ENCODE measurements around the gene LRRC75B.

The LRRC75B gene

DNA sequence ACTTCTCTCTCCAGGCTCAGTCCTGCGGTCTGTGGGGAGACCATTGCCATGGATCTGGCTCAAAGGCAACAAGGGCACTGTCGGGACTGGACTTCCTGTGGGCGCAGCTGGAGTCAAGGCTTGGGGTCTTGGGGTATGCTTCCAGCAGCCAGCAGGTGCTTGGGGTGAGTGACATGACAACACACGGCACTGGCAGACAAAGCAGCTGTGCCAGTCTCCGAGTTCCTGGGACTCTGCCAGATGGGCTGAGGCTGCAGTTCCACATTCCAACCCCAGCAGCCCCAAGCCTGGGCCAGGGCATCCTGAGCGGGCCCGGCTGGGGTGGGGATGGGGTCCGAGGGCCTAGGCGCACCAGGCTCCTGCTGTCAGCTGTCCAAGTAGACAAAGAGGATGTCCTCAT, 50.2 kb downstream of the LRRC75B start:
- Mint-ChIP-seq H3K27ac (no peak overlapping the region), H3K4me3 (no peak overlapping the region), H3K4me1 (no peaks in the 10 kb centered on the region), H3K36me3 (ENCODE audit: low read depth) (peaks cover 30% of the 10 kb centered on the region), H3K27me3 (ENCODE audit: low read depth, poor library complexity) (peaks cover 3% of the 10 kb centered on the region), H3K9me3 (no peaks in the 10 kb centered on the region)
- no peak for DNase-seq
- TF ChIP-seq, protein P1, sequence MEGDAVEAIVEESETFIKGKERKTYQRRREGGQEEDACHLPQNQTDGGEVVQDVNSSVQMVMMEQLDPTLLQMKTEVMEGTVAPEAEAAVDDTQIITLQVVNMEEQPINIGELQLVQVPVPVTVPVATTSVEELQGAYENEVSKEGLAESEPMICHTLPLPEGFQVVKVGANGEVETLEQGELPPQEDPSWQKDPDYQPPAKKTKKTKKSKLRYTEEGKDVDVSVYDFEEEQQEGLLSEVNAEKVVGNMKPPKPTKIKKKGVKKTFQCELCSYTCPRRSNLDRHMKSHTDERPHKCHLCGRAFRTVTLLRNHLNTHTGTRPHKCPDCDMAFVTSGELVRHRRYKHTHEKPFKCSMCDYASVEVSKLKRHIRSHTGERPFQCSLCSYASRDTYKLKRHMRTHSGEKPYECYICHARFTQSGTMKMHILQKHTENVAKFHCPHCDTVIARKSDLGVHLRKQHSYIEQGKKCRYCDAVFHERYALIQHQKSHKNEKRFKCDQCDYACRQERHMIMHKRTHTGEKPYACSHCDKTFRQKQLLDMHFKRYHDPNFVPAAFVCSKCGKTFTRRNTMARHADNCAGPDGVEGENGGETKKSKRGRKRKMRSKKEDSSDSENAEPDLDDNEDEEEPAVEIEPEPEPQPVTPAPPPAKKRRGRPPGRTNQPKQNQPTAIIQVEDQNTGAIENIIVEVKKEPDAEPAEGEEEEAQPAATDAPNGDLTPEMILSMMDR (IDR thresholded peaks at IDR 0.05), result no peak

DNA sequence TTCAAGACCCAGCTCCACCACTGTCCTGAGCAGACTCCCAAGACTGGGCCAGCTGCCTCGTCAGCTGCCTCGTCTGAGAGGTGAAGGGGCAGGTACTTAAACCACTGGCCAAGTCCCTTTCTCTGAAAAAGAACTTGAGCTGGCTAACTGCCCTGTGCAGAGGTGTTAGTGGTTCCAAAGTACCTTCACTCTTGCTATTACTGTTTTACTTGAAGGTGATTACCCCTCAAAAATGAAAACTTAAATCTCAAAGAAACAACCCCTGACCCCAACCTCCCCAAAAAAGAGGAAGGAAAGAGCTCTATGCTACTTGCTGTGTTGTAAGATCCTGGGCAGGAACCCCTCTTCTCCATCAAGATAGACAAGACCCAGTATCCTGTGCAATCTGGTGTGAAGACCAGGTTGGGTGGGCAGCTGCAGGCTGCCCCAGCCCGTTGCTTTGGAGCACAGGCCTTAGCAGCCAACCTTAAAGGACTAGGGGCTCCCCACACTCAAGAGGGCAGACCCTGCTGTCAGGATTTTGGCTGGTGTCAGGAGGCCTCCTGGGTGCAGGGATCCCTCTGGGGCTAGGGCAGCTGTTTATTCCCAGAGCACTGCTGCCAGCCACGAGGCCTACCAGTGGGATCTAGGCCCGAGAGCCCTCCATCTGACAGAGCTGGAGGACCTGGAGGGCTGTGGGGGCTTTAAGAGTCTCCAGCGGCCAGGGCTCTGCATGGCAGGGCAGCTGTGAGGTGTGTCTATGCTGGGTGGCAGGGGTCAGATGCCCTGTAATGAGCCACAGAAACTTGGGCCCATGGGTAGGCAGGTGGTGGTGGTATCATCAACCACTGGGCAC, 51.0 kb downstream of the LRRC75B start:
- Mint-ChIP-seq H3K4me1 (no peaks in the 10 kb centered on the region), H3K27me3 (ENCODE audit: low read depth, poor library complexity) (peaks cover 3% of the 10 kb centered on the region)

DNA sequence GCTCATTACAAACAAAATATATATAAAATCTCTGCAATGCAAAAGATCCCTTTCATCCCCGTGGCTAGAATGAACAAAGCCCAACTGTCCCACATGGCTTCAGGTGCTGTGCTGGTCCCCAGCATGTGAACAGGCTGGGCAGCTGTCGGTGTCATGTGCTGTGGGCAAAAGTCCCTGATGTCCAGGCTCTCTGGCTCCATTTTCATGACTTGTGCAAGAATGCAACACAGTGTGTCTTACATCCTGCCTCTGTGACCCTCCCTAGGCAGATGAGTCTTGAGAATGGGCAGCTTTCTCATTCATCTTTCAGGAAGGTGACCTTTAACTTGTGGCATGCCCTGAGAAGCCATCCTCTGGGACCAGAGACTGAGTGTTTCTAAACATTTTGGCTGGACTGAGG, 52.4 kb downstream of the LRRC75B start:
- no peaks in the 10 kb centered on the region for H3K9me3 Mint-ChIP-seq
- H3K36me3 Mint-ChIP-seq (ENCODE audit: low read depth), result peaks cover 13% of the 10 kb centered on the region
- peaks cover 1% of the 10 kb centered on the region for H3K27me3 Mint-ChIP-seq (ENCODE audit: low read depth, poor library complexity)
- TF ChIP-seq, protein P1 (IDR thresholded peaks at IDR 0.05), result no peak
- H3K4me3 Mint-ChIP-seq, result no peak overlapping the region
- no peak overlapping the region for H3K27ac Mint-ChIP-seq
- no peaks in the 10 kb centered on the region for H3K4me1 Mint-ChIP-seq
- DNase-seq, result no peak

More for the DNA sequence above, 51.0 kb downstream of the LRRC75B start:
- H3K36me3 Mint-ChIP-seq (ENCODE audit: low read depth), result peaks cover 22% of the 10 kb centered on the region
- TF ChIP-seq, protein P1 (IDR thresholded peaks at IDR 0.05), result no peak
- DNase-seq, result no peak
- no peak overlapping the region for H3K4me3 Mint-ChIP-seq
- no peaks in the 10 kb centered on the region for H3K9me3 Mint-ChIP-seq
- H3K27ac Mint-ChIP-seq, result no peak overlapping the region

DNA sequence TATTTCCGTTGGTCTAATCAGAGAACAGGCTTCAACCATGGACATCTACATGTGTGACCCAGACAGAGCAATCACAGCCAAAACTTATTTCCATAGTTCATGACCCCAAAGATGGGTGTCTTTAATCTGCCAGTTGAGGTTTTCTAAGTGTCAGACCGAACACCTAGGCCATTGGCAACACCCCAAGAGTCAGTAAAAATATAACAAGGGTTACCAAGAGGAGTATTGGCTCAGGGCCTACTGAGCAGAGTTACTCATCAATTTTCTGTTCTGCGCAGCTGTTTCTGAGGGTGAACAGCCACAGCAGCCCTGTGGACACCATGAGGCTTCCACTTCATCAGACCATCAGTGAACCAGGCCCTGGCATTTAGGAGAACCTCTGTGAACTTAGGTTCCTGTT, 56.8 kb downstream of the LRRC75B start:
- no peak for DNase-seq
- peaks cover 8% of the 10 kb centered on the region for H3K36me3 Mint-ChIP-seq (ENCODE audit: low read depth)

More for the DNA sequence above, 56.8 kb downstream of the LRRC75B start:
- Mint-ChIP-seq H3K4me1 (peaks cover 9% of the 10 kb centered on the region), H3K27me3 (ENCODE audit: low read depth, poor library complexity) (peaks cover 7% of the 10 kb centered on the region), H3K4me3 (no peak overlapping the region), H3K9me3 (no peaks in the 10 kb centered on the region), H3K27ac (no peak overlapping the region)
- TF ChIP-seq, protein P1 (IDR thresholded peaks at IDR 0.05), result no peak

Data from nephron progenitor cell (in vitro differentiated cells).